HepG2 (cell line): ENCODE results near the gene CYP19A1. TPM values are rescaled to one million over a fixed set of nuclear protein-coding genes. Genes with fewer than 3 reads are reported as not detected.
A peak's percentile ranks its signal among the peaks of the same experiment; 100 is the strongest.

Experiments
- EZH2 ChIP-seq: conservative IDR thresholded peaks from 2 replicates; pipeline ENCODE4 v1.6.1; 2012; ENCODE audit warnings: mild to moderate bottlenecking, low read depth, low read length, moderate library complexity
- GZF1 ChIP-seq: sonication (generic); formaldehyde crosslinking; IDR thresholded peaks from 2 replicates; pipeline ENCODE4 v1.5.1; 2020; ENCODE audit warnings: mild to moderate bottlenecking, missing genetic modification reagents
- HNRNPUL1 ChIP-seq: fragments of 200-400 bp; formaldehyde crosslinking; IDR thresholded peaks from 2 replicates; pipeline ENCODE4 v1.6.1; 2017; ENCODE audit warnings: low read depth, mild to moderate bottlenecking, low read length, moderate library complexity
- JUN ChIP-seq: sonication (generic); formaldehyde crosslinking; IDR thresholded peaks from 2 replicates; pipeline ENCODE4 v1.4.0; 2020; ENCODE audit warnings: mild to moderate bottlenecking, missing genetic modification reagents
- MATR3 ChIP-seq: sonication (generic); formaldehyde crosslinking; IDR thresholded peaks from 2 replicates; pipeline ENCODE4 v1.4.0; 2020; ENCODE audit warnings: missing genetic modification reagents
- NFKB2 ChIP-seq: sonication (generic); formaldehyde crosslinking; IDR thresholded peaks from 2 replicates; pipeline ENCODE4 v1.4.0; 2020; ENCODE audit warnings: missing genetic modification reagents, borderline replicate concordance
- NFYC ChIP-seq: IDR thresholded peaks from 2 replicates; pipeline ENCODE4 v1.6.1; 2016; ENCODE audit warnings: missing genetic modification reagents, missing compliant biosample characterization
- PLRG1 ChIP-seq: fragments of 450-650 bp; conservative IDR thresholded peaks from 2 replicates; pipeline ENCODE4 v1.6.1; 2016
- SMARCE1 ChIP-seq: fragments of 450-650 bp; IDR thresholded peaks from 2 replicates; pipeline ENCODE4 v1.6.1; 2017; ENCODE audit warnings: borderline replicate concordance
- THAP11 ChIP-seq: IDR thresholded peaks from 2 replicates; pipeline ENCODE4 v1.6.1; 2016; ENCODE audit warnings: missing biosample characterization, missing genetic modification reagents
- WIZ ChIP-seq: sonication (generic); formaldehyde crosslinking; IDR thresholded peaks from 2 replicates; pipeline ENCODE4 v1.5.1; 2020; ENCODE audit warnings: mild to moderate bottlenecking, missing genetic modification reagents
- ZBTB3 ChIP-seq: sonication (generic); formaldehyde crosslinking; IDR thresholded peaks from 2 replicates; pipeline ENCODE4 v1.4.0; 2020; ENCODE audit warnings: low read depth, mild to moderate bottlenecking, moderate library complexity, missing genetic modification reagents, borderline replicate concordance
- ZFY ChIP-seq: sonication (generic); formaldehyde crosslinking; IDR thresholded peaks from 2 replicates; pipeline ENCODE4 v1.4.0; 2020; ENCODE audit warnings: missing genetic modification reagents
- ZNF3 ChIP-seq: IDR thresholded peaks from 2 replicates; pipeline ENCODE4 v1.7.0; 2017; ENCODE audit warnings: inconsistent platforms
- ZNF331 ChIP-seq: sonication (generic); formaldehyde crosslinking; IDR thresholded peaks from 2 replicates; pipeline ENCODE4 v1.4.0; 2020; ENCODE audit warnings: missing genetic modification reagents
- polyA plus RNA-seq, 8 experiments: library from polyadenylated mRNA; depleted of rRNA in 3 of 8; stranded (reverse) in 7 of 8; unstranded in 1 of 8; fragments of >200 nt; fragmentation: Illumina TruSeq in 4 of 8; extraction: Trizol in 4 of 8; gene quantifications; 2 replicates each; pipeline versions ENCODE4 v1.2.1 to v1.2.3, GENCODE V29; 2011 to 2016; ENCODE audit warnings: low read depth in 4 of 8, missing spikeins in 1 of 8, mixed read lengths in 1 of 8; ENCODE audit not compliant: insufficient read depth in 1 of 8
- total RNA-seq, 5 experiments: library from RNA; depleted of rRNA; stranded (reverse); fragments of >200 nt; fragmentation: Illumina TruSeq; extraction: Trizol; gene quantifications; 2 replicates each; pipeline ENCODE4 v1.2.3, GENCODE V29; 2016; ENCODE audit warnings: low read depth in 1 of 5
- TF ChIP-seq, protein P1 (sequence below): sonication (generic); formaldehyde crosslinking; IDR thresholded peaks from 2 replicates; pipeline ENCODE4 v1.4.0; 2020; ENCODE audit warnings: low read depth, missing genetic modification reagents
- TF ChIP-seq, protein P2 (sequence below): sonication (generic); formaldehyde crosslinking; IDR thresholded peaks from 2 replicates; pipeline ENCODE4 v1.5.0; 2020; ENCODE audit warnings: mild to moderate bottlenecking, missing genetic modification reagents
- TF ChIP-seq, protein P3 (sequence below): sonication (generic); formaldehyde crosslinking; IDR thresholded peaks from 2 replicates; pipeline ENCODE4 v1.4.0; 2020; ENCODE audit warnings: missing genetic modification reagents, mild to moderate bottlenecking, borderline replicate concordance
- TF ChIP-seq, protein P4 (sequence below): sonication (generic); formaldehyde crosslinking; IDR thresholded peaks from 2 replicates; pipeline ENCODE4 v1.5.0; 2020; ENCODE audit warnings: missing genetic modification reagents, mild to moderate bottlenecking, borderline replicate concordance
- TF ChIP-seq, protein P5 (sequence below): sonication (generic); formaldehyde crosslinking; IDR thresholded peaks from 2 replicates; pipeline ENCODE4 v1.4.0; 2020; ENCODE audit warnings: missing genetic modification reagents

CYP19A1 gene
- total and polyA plus RNA-seq, 2 of the 13 experiments (the other 11 are each of a cell fraction or from before 2014, with no cell fraction given), result 10.9 to 23.0 TPM

DNA sequence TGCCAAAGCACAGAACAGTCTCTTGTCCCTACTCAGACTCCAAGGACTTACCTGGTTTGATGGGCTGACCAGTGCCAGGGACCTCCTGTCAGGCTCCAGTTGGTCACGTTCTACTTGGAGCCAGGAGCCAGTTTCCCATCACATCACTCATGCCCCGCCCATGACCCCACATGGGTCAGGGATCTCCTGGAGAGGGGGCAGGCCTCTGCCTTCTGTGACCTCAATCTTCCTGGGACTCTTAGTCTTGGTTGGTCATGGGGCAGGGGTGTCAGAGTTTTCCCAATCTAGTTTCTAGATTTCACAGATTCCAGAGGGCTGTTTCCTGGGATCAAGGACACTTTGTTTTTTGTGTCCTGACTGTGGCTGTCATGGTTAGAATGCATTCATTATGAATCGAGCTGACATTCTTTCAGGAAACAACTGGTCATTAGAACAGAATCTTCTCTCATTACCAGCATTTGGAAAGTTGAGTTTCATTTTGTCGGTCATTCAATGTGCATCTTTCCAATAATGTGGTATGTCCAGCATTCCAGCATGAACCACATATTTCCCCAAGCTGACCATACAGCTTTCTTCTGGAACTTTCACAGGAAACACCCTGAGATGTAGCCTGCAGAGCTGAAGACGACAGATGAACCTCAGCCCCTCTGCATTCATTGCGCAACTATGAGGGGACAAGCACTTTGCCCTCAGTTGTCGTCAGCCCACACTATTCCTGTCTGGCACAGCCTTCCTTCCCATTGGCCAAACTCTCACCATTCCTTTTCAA is 19.8 kb downstream of the CYP19A1 start (continued):
- TF ChIP-seq, protein P1, sequence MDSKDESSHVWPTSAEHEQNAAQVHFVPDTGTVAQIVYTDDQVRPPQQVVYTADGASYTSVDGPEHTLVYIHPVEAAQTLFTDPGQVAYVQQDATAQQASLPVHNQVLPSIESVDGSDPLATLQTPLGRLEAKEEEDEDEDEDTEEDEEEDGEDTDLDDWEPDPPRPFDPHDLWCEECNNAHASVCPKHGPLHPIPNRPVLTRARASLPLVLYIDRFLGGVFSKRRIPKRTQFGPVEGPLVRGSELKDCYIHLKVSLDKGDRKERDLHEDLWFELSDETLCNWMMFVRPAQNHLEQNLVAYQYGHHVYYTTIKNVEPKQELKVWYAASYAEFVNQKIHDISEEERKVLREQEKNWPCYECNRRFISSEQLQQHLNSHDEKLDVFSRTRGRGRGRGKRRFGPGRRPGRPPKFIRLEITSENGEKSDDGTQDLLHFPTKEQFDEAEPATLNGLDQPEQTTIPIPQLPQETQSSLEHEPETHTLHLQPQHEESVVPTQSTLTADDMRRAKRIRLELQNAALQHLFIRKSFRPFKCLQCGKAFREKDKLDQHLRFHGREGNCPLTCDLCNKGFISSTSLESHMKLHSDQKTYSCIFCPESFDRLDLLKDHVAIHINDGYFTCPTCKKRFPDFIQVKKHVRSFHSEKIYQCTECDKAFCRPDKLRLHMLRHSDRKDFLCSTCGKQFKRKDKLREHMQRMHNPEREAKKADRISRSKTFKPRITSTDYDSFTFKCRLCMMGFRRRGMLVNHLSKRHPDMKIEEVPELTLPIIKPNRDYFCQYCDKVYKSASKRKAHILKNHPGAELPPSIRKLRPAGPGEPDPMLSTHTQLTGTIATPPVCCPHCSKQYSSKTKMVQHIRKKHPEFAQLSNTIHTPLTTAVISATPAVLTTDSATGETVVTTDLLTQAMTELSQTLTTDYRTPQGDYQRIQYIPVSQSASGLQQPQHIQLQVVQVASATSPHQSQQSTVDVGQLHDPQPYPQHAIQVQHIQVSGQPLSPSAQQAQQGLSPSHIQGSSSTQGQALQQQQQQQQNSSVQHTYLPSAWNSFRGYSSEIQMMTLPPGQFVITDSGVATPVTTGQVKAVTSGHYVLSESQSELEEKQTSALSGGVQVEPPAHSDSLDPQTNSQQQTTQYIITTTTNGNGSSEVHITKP (CRISPR knock-in tag), result no peak; the same call in 1 of the 2 replicates
- no peak for TF ChIP-seq EZH2
- no peak for TF ChIP-seq HNRNPUL1
- TF ChIP-seq WIZ, result 0 out of 2 replicates have a peak, but pooled peaks have one; percentile 69
- TF ChIP-seq, protein P2, sequence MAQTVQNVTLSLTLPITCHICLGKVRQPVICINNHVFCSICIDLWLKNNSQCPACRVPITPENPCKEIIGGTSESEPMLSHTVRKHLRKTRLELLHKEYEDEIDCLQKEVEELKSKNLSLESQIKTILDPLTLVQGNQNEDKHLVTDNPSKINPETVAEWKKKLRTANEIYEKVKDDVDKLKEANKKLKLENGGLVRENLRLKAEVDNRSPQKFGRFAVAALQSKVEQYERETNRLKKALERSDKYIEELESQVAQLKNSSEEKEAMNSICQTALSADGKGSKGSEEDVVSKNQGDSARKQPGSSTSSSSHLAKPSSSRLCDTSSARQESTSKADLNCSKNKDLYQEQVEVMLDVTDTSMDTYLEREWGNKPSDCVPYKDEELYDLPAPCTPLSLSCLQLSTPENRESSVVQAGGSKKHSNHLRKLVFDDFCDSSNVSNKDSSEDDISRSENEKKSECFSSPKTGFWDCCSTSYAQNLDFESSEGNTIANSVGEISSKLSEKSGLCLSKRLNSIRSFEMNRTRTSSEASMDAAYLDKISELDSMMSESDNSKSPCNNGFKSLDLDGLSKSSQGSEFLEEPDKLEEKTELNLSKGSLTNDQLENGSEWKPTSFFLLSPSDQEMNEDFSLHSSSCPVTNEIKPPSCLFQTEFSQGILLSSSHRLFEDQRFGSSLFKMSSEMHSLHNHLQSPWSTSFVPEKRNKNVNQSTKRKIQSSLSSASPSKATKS (CRISPR knock-in tag), result no peak
- no peak for TF ChIP-seq MATR3 (CRISPR knock-in tag)
- TF ChIP-seq ZFY (CRISPR knock-in tag), result no peak
- no peak for TF ChIP-seq GZF1 (CRISPR knock-in tag)
- peak; percentile 67 for TF ChIP-seq THAP11 (CRISPR knock-in tag)
- TF ChIP-seq ZNF331 (CRISPR knock-in tag), result 0 out of 2 replicates have a peak, but pooled peaks have one; percentile 61
- no peak for TF ChIP-seq SMARCE1
- no peak for TF ChIP-seq JUN (CRISPR knock-in tag)
- no peak for TF ChIP-seq ZNF3 (CRISPR knock-in tag)
- TF ChIP-seq, protein P3, sequence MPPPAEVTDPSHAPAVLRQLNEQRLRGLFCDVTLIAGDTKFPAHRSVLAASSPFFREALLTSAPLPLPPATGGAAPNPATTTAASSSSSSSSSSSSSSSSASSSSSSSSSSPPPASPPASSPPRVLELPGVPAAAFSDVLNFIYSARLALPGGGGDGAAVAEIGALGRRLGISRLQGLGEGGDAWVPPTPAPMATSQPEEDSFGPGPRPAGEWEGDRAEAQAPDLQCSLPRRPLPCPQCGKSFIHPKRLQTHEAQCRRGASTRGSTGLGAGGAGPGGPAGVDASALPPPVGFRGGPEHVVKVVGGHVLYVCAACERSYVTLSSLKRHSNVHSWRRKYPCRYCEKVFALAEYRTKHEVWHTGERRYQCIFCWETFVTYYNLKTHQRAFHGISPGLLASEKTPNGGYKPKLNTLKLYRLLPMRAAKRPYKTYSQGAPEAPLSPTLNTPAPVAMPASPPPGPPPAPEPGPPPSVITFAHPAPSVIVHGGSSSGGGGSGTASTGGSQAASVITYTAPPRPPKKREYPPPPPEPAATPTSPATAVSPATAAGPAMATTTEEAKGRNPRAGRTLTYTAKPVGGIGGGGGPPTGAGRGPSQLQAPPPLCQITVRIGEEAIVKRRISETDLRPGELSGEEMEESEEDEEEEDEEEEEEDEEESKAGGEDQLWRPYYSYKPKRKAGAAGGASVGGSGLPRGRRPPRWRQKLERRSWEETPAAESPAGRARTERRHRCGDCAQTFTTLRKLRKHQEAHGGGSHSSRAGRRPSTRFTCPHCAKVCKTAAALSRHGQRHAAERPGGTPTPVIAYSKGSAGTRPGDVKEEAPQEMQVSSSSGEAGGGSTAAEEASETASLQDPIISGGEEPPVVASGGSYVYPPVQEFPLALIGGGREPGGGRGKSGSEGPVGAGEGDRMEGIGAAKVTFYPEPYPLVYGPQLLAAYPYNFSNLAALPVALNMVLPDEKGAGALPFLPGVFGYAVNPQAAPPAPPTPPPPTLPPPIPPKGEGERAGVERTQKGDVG (CRISPR knock-in tag), result no peak
- TF ChIP-seq PLRG1, result no peak
- TF ChIP-seq, protein P4, sequence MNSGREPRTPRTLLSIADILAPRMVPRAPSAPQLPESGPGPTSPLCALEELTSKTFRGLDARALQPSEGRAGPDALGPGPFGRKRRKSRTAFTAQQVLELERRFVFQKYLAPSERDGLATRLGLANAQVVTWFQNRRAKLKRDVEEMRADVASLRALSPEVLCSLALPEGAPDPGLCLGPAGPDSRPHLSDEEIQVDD (CRISPR knock-in tag), result no peak
- TF ChIP-seq, protein P5, sequence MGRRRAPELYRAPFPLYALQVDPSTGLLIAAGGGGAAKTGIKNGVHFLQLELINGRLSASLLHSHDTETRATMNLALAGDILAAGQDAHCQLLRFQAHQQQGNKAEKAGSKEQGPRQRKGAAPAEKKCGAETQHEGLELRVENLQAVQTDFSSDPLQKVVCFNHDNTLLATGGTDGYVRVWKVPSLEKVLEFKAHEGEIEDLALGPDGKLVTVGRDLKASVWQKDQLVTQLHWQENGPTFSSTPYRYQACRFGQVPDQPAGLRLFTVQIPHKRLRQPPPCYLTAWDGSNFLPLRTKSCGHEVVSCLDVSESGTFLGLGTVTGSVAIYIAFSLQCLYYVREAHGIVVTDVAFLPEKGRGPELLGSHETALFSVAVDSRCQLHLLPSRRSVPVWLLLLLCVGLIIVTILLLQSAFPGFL, result no peak
- no peak for TF ChIP-seq ZBTB3 (CRISPR knock-in tag)
- TF ChIP-seq NFKB2 (CRISPR knock-in tag), result no peak
- peak; percentile 60 for TF ChIP-seq NFYC (CRISPR knock-in tag)
